Dermis microvascular lymphatic vessel endothelial cell (primary cell): Measurements from ENCODE around the gene EFCAB13. TPM values are rescaled to one million over a fixed set of nuclear protein-coding genes. Genes with fewer than 3 reads are reported as not detected.
"Not testable (repeated sequence)": the region's sequence is repeated elsewhere in the genome, so short reads cannot be mapped to it uniquely, and the experiment has no call there.

Source experiments
- DNase-seq, 2 donors: peaks; one replicate each; pipeline versions ENCODE4 v3.0.0 to v3.0.0-alpha.2; 2010; ENCODE audit warnings: low read depth in 2 of 2
- total RNA-seq: library from RNA; depleted of rRNA; stranded (reverse); fragments of >200 nt; gene quantifications from 2 replicates; pipeline ENCODE4 v1.2.1, GENCODE V29; 2014

The EFCAB13 gene
- total RNA-seq, 1 donor from 2014 or later = 2.3 TPM

- peak in 1 of 2 donors; percentile 26 for DNase-seq
These were observed 99.9 kb downstream of the EFCAB13 start for GRCh38 chr17:47423406-47424295.

- not testable (repeated sequence) for DNase-seq
These were observed 101.5 kb downstream of the EFCAB13 start for GRCh38 chr17:47425233-47425632.

- DNase-seq = not testable (repeated sequence)
These were observed 102.3 kb downstream of the EFCAB13 start for GRCh38 chr17:47425887-47426635.

GRCh38 chr17:47427985-47428384, 104.2 kb downstream of the EFCAB13 start:
- DNase-seq = no peak

- not testable (repeated sequence) for DNase-seq
These were observed 108.5 kb downstream of the EFCAB13 start for GRCh38 chr17:47432240-47432639.

GRCh38 chr17:47465165-47465564, 141.4 kb downstream of the EFCAB13 start:
- DNase-seq = no peak

GRCh38 chr17:47466976-47467375, 143.2 kb downstream of the EFCAB13 start:
- DNase-seq = not testable (repeated sequence)

- DNase-seq = no peak
These were observed 147.1 kb downstream of the EFCAB13 start for GRCh38 chr17:47470836-47471235.

GRCh38 chr17:47472073-47472472, 148.3 kb downstream of the EFCAB13 start:
- DNase-seq = not testable (repeated sequence)

Other genes with a start within 250 kb of the EFCAB13 start
- 121 and 123 TPM in 2 replicates for gene CDC27, start 134.7 kb upstream of the EFCAB13 start, total RNA-seq
- gene MYL4, start 114.6 kb upstream of the EFCAB13 start, total RNA-seq = 0.76 and 0.90 TPM in 2 replicates
- gene ITGB3, start 70.1 kb upstream of the EFCAB13 start, total RNA-seq = 149 and 223 TPM in 2 replicates
- gene NPEPPS, start 207.2 kb downstream of the EFCAB13 start, total RNA-seq = 62.9 and 78.0 TPM in 2 replicates